Right atrium auricular region (tissue), 2 donors: ENCODE results near the gene ZNF579. TPM values are rescaled to one million over a fixed set of nuclear protein-coding genes. Genes with fewer than 3 reads are reported as not detected.
A peak's percentile ranks its signal among the peaks of the same experiment; 100 is the strongest.

Experiments used
- DNase-seq: peaks from one replicate; pipeline ENCODE4 v3.0.0-alpha.2; 2019; ENCODE audit warnings: low spot score
- H3K27ac ChIP-seq, 2 donors: fragments of 200-600 bp; sonication (generic); 1 replicate in 1 of 2; 2 replicates in 1 of 2; pipeline ENCODE4 v1.5.1; 2016 to 2019
- H3K27me3 ChIP-seq, 2 donors: fragments of 200-600 bp; sonication (generic); one replicate each; pipeline versions ENCODE4 v1.5.1 to v1.6.0; 2017 to 2019
- H3K36me3 ChIP-seq: fragments of 200-600 bp; sonication (generic); one replicate; pipeline ENCODE4 v1.5.1; 2016
- H3K4me1 ChIP-seq, 2 donors: fragments of 200-600 bp; sonication (generic); one replicate each; pipeline versions ENCODE4 v1.5.1 to v1.6.0; 2017 to 2019
- H3K4me3 ChIP-seq, 2 donors: fragments of 200-600 bp; sonication (generic); 1 replicate in 1 of 2; 2 replicates in 1 of 2; pipeline ENCODE4 v1.5.1; 2017 to 2019; ENCODE audit warnings: mild to moderate bottlenecking in 1 of 2, moderate library complexity in 1 of 2
- H3K9me3 ChIP-seq, 2 donors: fragments of 200-600 bp; sonication (generic); one replicate each; pipeline ENCODE4 v1.5.1; 2019
- total RNA-seq, 2 donors: library from RNA; depleted of rRNA; stranded (reverse); fragments of >200 nt; gene quantifications; one replicate each; pipeline ENCODE4 v1.1.0, GENCODE V29; 2016
- TF ChIP-seq, protein P1 (sequence below), 2 donors: fragments of 200-600 bp; sonication (generic); IDR thresholded peaks; one replicate each; pipeline ENCODE4 v1.5.1; 2019; ENCODE audit warnings: antibody characterized with exemption in 2 of 2

The ZNF579 gene
- total RNA-seq, 2 donors from 2014 or later: 6.2 to 6.4 TPM

DNA sequence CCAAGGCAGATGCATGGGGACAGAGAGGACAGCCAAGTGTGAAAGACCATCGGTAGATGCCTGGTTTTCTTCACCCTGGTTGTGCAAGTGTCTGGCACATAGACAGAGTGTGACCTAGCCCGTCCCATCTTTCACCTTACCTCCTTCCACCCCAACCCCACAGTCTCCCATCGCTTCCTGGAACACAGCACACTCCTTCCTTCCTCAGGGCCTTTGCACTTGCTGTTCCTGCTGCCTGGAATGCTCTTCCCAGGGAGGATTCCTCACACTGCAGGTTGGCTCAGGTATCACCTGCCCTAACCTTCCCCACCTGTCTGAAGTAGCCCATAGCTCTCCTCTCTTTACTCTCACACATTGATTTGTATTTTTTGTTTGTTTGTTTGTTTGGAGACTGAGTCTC lies 15.7 kb upstream of the ZNF579 start:
- H3K27ac ChIP-seq: peak overlapping the region in 1 of 2 donors; percentile 64
- no peaks in the 10 kb centered on the region for H3K27me3 ChIP-seq
- DNase-seq: no peak
- peaks cover 16% of the 10 kb centered on the region for H3K36me3 ChIP-seq
- TF ChIP-seq, protein P1, sequence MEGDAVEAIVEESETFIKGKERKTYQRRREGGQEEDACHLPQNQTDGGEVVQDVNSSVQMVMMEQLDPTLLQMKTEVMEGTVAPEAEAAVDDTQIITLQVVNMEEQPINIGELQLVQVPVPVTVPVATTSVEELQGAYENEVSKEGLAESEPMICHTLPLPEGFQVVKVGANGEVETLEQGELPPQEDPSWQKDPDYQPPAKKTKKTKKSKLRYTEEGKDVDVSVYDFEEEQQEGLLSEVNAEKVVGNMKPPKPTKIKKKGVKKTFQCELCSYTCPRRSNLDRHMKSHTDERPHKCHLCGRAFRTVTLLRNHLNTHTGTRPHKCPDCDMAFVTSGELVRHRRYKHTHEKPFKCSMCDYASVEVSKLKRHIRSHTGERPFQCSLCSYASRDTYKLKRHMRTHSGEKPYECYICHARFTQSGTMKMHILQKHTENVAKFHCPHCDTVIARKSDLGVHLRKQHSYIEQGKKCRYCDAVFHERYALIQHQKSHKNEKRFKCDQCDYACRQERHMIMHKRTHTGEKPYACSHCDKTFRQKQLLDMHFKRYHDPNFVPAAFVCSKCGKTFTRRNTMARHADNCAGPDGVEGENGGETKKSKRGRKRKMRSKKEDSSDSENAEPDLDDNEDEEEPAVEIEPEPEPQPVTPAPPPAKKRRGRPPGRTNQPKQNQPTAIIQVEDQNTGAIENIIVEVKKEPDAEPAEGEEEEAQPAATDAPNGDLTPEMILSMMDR (IDR thresholded peaks at IDR 0.05): no peak
- no peak overlapping the region for H3K4me3 ChIP-seq
- peaks cover 0 to 18% of the 10 kb centered on the region in 2 donors for H3K4me1 ChIP-seq
- H3K9me3 ChIP-seq: no peaks in the 10 kb centered on the region

DNA sequence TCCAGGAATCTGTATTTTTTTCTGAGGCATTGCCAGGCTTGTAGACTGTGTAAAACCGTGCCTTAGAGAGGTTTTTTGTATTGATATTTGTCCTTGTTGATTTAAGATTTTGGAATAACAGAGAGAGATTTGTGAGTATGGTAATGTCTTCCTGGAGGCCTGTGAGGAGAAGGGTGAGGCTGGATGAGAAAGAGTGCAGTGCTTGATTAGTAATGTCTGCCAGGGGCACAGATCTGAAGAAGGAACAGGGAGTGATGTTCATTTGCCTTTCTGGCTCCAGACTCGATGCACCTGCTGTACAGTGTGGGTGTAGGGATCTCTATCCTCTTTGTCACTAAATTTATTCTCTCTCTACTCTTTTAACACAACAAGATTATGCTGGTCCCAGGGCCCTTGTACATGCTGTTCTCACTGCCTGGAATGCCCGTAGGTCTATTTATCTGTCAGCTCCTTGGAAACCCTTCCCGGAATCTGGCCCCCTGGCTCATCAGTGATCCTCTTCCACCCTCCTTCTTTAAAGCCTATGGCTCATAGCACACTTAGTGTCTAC lies 14.4 kb upstream of the ZNF579 start:
- Histone ChIP-seq H3K27me3 (no peaks in the 10 kb centered on the region), H3K9me3 (no peaks in the 10 kb centered on the region), H3K4me1 (peaks cover 0 to 10% of the 10 kb centered on the region in 2 donors), H3K36me3 (peaks cover 16% of the 10 kb centered on the region), H3K27ac (peak overlapping the region; percentile 24 to 77), H3K4me3 (no peak overlapping the region)
- no peak for DNase-seq
- TF ChIP-seq, protein P1 (IDR thresholded peaks at IDR 0.05): no peak

DNA sequence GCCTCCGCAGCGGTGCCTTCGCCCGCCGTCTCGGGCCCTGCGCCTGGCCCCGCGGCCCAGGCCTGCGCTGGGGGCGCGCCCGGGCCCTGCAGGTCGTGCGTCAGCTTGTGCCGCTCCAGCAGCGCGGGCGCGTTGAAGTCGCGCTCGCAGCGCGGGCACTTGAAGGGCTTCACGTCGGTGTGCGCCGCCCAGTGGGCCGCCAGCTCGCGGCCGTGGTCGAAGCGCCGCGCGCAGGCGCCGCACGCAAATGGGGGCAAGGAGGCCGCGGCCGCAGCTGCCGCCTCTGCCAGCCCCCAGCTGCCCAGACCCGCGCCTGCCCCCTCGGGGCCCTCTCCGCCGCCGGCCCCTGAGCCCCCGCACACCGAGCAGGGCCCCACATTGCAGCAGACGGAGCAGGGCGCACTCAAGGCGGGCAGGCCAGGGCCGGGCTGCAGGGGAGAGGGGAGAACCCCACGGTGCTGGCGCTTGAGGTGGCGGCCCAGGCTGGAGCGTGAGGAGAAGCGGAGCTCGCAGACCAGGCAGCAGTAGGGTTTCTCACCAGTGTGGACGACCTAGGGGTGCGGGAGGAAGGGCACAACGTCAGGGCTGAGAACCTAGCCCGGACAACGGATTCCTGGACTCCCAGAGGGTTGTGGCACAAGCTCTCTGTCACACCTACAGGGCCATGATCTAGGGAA lies 12.6 kb upstream of the ZNF579 start:
- Histone ChIP-seq H3K4me1 (peaks cover 0 to 3% of the 10 kb centered on the region in 2 donors), H3K9me3 (no peaks in the 10 kb centered on the region), H3K4me3 (no peak overlapping the region), H3K27me3 (no peaks in the 10 kb centered on the region), H3K27ac (peak overlapping the region in 1 of 2 donors; percentile 29), H3K36me3 (peaks cover 16% of the 10 kb centered on the region)
- TF ChIP-seq, protein P1 (IDR thresholded peaks at IDR 0.05): no peak
- no peak for DNase-seq

DNA sequence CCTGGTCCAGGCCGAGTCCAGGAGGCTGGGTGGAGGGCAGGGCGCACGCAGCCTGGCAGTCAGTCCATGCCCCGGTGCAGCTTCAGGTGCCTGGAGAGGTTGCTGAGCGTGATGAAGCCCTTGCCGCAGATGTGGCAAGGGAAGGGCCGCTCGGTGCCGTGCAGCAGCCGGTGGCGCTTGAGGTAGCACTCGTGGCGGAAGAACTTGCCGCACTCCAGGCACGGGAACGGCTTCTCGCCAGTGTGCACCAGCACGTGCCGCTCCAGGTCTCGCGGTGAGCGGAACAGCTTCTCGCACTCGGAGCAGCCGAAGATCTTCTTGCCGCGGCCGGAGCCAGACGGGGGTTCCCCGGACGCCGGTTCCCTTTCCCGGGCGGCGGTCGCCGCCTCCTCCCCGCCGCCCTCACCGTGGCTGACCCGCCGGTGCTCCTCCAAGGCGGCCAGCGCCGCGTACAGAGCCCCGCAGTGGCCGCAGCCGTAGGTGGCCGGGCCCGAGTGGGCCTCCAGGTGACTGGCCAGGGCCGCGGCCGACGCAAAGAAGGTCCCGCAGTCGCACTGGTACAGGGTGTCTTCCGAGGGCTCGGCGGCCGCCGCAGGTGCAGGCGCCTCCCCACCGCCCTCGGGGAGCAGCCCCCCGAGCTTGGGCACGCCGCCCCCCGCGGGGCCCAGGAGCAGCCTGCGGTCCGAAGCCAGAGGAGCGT lies 11.9 kb upstream of the ZNF579 start:
- DNase-seq: no peak
- Histone ChIP-seq H3K4me3 (no peak overlapping the region), H3K27me3 (no peaks in the 10 kb centered on the region), H3K9me3 (no peaks in the 10 kb centered on the region), H3K4me1 (peaks cover 0 to 6% of the 10 kb centered on the region in 2 donors), H3K27ac (no peak overlapping the region), H3K36me3 (peaks cover 16% of the 10 kb centered on the region)
- TF ChIP-seq, protein P1 (IDR thresholded peaks at IDR 0.05): no peak

DNA sequence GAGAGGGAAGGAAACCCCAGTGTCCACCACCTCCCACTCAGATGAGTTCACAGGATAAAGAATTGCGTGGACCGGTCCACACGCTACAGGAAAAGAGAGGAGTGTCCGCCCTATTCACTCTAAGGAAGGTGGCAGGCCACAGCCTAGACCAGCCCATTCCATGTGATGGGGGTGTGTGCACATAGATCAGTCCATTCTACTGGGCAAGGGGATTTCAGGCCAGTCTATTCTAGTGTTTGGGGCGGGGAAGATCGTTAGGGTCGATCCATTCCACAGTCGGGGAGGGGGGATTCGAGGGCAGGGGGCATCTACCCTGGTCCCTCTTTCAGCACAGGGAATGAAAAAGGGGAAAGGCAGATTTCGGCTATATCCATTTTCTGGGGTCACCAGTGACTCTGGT lies 10.9 kb upstream of the ZNF579 start:
- Histone ChIP-seq H3K27ac (no peak overlapping the region), H3K9me3 (no peaks in the 10 kb centered on the region), H3K36me3 (peaks cover 16% of the 10 kb centered on the region), H3K4me1 (peaks cover 0 to 16% of the 10 kb centered on the region in 2 donors), H3K27me3 (no peaks in the 10 kb centered on the region), H3K4me3 (no peak overlapping the region)
- DNase-seq: no peak
- TF ChIP-seq, protein P1 (IDR thresholded peaks at IDR 0.05): no peak
